B cell (primary cell): Measurements from ENCODE around the gene PPP1CC. TPM values are rescaled to one million over a fixed set of nuclear protein-coding genes. Genes with fewer than 3 reads are reported as not detected.

Experiments
- ATAC-seq: fragments of 200-7000 bp; cut with Tn5 transposase; one replicate; pipeline ENCODE4 v1.10.0; 2021; ENCODE audit warnings: low read depth, mild to moderate bottlenecking, moderate number of reproducible peaks, moderate library complexity
- CTCF ChIA-PET: fragments of 350-600 bp; sonication (Branson Sonifier 250); formaldehyde crosslinking; loops from one replicate; lab custom pipeline; 2021; ENCODE audit warnings: antibody characterized with exemption, inconsistent platforms; lab: Charles Lee
- POLR2A ChIA-PET: fragments of 350-600 bp; sonication (Branson Sonifier 250); formaldehyde crosslinking; loops from one replicate; lab custom pipeline; 2021; ENCODE audit warnings: antibody characterized with exemption; lab: Charles Lee
- DNase-seq: peaks from one replicate; pipeline ENCODE4 v3.0.0; 2013
- H2AFZ ChIP-seq: 2 replicates; pipeline ENCODE4 v1.6.1; 2012; ENCODE audit warnings: mild to moderate bottlenecking, low read depth, low read length; ENCODE audit not compliant: insufficient read depth, poor library complexity, severe bottlenecking
- H3K27ac ChIP-seq, 2 donors: 1 replicate in 1 of 2; 2 replicates in 1 of 2; pipeline ENCODE4 v1.5.1; 2012 to 2013; ENCODE audit warnings: low read length in 2 of 2, mild to moderate bottlenecking in 2 of 2, moderate library complexity in 1 of 2
- H3K27me3 ChIP-seq, 4 experiments: fragments of 200-600 bp in 1 of 4; sonication (generic) in 1 of 4; replicated peaks in 1 of 4; 1 replicate in 2 of 4; 2 replicates in 2 of 4; pipeline versions ENCODE4 v1.6.1 to v1.7.0; 2013 to 2016; ENCODE audit warnings: low read length in 3 of 4, mild to moderate bottlenecking in 2 of 4, mixed read lengths in 1 of 4, moderate library complexity in 1 of 4; ENCODE audit not compliant: insufficient read depth in 4 of 4, control insufficient read depth in 3 of 4; ENCODE audit errors: control extremely low read depth in 1 of 4
- H3K36me3 ChIP-seq, 2 experiments: replicated peaks in 1 of 2; 1 replicate in 1 of 2; 2 replicates in 1 of 2; pipeline versions ENCODE4 v1.6.1 to v1.7.1; 2013; ENCODE audit warnings: low read length in 1 of 2; ENCODE audit not compliant: insufficient read depth in 2 of 2, control insufficient read depth in 1 of 2; ENCODE audit errors: control extremely low read depth in 1 of 2, extremely low read depth in 1 of 2
- H3K4me1 ChIP-seq, 2 donors: fragments of 200-600 bp in 1 of 2; sonication (generic) in 1 of 2; 1 replicate in 1 of 2; 2 replicates in 1 of 2; pipeline versions ENCODE4 v1.5.1 to v1.6.1; 2013 to 2017; ENCODE audit warnings: low read length in 2 of 2; ENCODE audit not compliant: control insufficient read depth in 2 of 2, insufficient read depth in 2 of 2
- H3K4me2 ChIP-seq: replicated peaks from 2 replicates; pipeline ENCODE3; 2012; ENCODE audit warnings: mild to moderate bottlenecking, low read depth, low read length; ENCODE audit not compliant: poor library complexity, severe bottlenecking
- H3K4me3 ChIP-seq, 5 experiments: fragments of 200-600 bp in 1 of 5; sonication (generic) in 1 of 5; 1 replicate in 3 of 5; 2 replicates in 2 of 5; pipeline versions ENCODE4 v1.5.1 to v1.7.0; 2011 to 2016; ENCODE audit warnings: low read length in 4 of 5, mild to moderate bottlenecking in 4 of 5, low read depth in 2 of 5, control low read depth in 1 of 5, moderate library complexity in 1 of 5; ENCODE audit not compliant: insufficient read depth in 1 of 5; ENCODE audit errors: control extremely low read depth in 1 of 5, extremely low read depth in 1 of 5
- H3K79me2 ChIP-seq: fragments of 200-600 bp; sonication (generic); one replicate; pipeline ENCODE4 v1.6.0; 2016; ENCODE audit warnings: low read length; ENCODE audit not compliant: control insufficient read depth, insufficient read depth
- H3K9ac ChIP-seq: fragments of 200-600 bp; sonication (generic); 2 replicates; pipeline ENCODE4 v1.6.1; 2017; ENCODE audit warnings: mild to moderate bottlenecking, low read length, moderate library complexity
- H3K9me3 ChIP-seq, 3 donors: one replicate each; pipeline versions ENCODE4 v1.6.1 to v1.7.1; 2013; ENCODE audit warnings: low read length in 2 of 3; ENCODE audit not compliant: control insufficient read depth in 2 of 3, insufficient read depth in 1 of 3; ENCODE audit errors: control extremely low read depth in 1 of 3
- H4K20me1 ChIP-seq: 2 replicates; pipeline ENCODE4 v1.6.0; 2012; ENCODE audit warnings: mild to moderate bottlenecking, low read length; ENCODE audit not compliant: insufficient read depth, control insufficient read depth, poor library complexity, severe bottlenecking
- H3K27ac Mint-ChIP-seq: one replicate; pipeline ENCODE4 v1.8.0; 2021; ENCODE audit warnings: mixed read lengths
- H3K27me3 Mint-ChIP-seq: one replicate; pipeline ENCODE4 v1.8.0; 2021; ENCODE audit warnings: mixed read lengths
- H3K4me1 Mint-ChIP-seq: one replicate; pipeline ENCODE4 v1.8.0; 2021; ENCODE audit warnings: mixed read lengths
- H3K4me3 Mint-ChIP-seq: one replicate; pipeline ENCODE4 v1.8.0; 2021; ENCODE audit warnings: mixed read lengths
- H3K9me3 Mint-ChIP-seq: one replicate; pipeline ENCODE4 v1.8.0; 2022; ENCODE audit warnings: mixed read lengths; ENCODE audit not compliant: insufficient read depth
- EZH2 ChIP-seq: IDR thresholded peaks from 2 replicates; pipeline ENCODE4 v1.6.1; 2012; ENCODE audit warnings: borderline replicate concordance, low read depth, mild to moderate bottlenecking, moderate library complexity, low read length; ENCODE audit not compliant: insufficient read depth, poor library complexity, severe bottlenecking
- WGBS: methylation state at CpG from one replicate; pipeline ENCODE4 v1.1.5; 2013; ENCODE audit warnings: missing lambda C conversion rate; ENCODE audit not compliant: insufficient coverage; 5-methylcytosine and 5-hydroxymethylcytosine counted together
- intact Hi-C: fragments of 100-400 bp; cut with micrococcal nuclease; formaldehyde crosslinking; loops from one replicate; pipeline ENCODE4 v1.10.0; 2022
- polyA plus RNA-seq: library from polyadenylated mRNA; depleted of rRNA; stranded (reverse); fragments of >200 nt; gene quantifications from 2 replicates; pipeline ENCODE4 v1.2.3, GENCODE V29; 2012
- total RNA-seq, 2 donors: library from RNA; stranded (reverse); fragments of 120-200 nt in 1 of 2; gene quantifications; 1 replicate in 1 of 2; 2 replicates in 1 of 2; pipeline versions ENCODE4 v1.2.3 to v1.2.4, GENCODE V29; 2013 to 2022
- TF ChIP-seq, protein P1 (sequence below): fragments of 200-600 bp; IDR thresholded peaks from one replicate; pipeline ENCODE4 v1.8.0; 2022; ENCODE audit warnings: antibody characterized with exemption, mild to moderate bottlenecking

Gene PPP1CC
- total and polyA plus RNA-seq, 2 donors (not counting 1 experiment from before 2014, with no cell fraction given) = 70.0 to 146 TPM

GRCh38 chr12:110782094-110782493, 39.4 kb upstream of the PPP1CC start:
- no peaks in the 10 kb centered on the region for H3K36me3 ChIP-seq
- no peaks in the 10 kb centered on the region for H4K20me1 ChIP-seq
- H3K4me3 ChIP-seq = no peak overlapping the region
- ChIA-PET POLR2A (no interaction called here), CTCF (no interaction called here)
- H3K4me2 ChIP-seq = no peak overlapping the region
- DNase-seq (no peak), ATAC-seq (no peak)
- Mint-ChIP-seq H3K27me3 (no peaks in the 10 kb centered on the region), H3K27ac (no peak overlapping the region), H3K4me3 (no peak overlapping the region), H3K4me1 (peaks cover 11% of the 10 kb centered on the region), H3K9me3 (no peaks in the 10 kb centered on the region)
- H3K4me1 ChIP-seq = peaks cover 3 to 6% of the 10 kb centered on the region in 2 donors
- no peak for TF ChIP-seq EZH2
- TF ChIP-seq, protein P1, sequence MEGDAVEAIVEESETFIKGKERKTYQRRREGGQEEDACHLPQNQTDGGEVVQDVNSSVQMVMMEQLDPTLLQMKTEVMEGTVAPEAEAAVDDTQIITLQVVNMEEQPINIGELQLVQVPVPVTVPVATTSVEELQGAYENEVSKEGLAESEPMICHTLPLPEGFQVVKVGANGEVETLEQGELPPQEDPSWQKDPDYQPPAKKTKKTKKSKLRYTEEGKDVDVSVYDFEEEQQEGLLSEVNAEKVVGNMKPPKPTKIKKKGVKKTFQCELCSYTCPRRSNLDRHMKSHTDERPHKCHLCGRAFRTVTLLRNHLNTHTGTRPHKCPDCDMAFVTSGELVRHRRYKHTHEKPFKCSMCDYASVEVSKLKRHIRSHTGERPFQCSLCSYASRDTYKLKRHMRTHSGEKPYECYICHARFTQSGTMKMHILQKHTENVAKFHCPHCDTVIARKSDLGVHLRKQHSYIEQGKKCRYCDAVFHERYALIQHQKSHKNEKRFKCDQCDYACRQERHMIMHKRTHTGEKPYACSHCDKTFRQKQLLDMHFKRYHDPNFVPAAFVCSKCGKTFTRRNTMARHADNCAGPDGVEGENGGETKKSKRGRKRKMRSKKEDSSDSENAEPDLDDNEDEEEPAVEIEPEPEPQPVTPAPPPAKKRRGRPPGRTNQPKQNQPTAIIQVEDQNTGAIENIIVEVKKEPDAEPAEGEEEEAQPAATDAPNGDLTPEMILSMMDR = no peak
- H2AFZ ChIP-seq = no peak overlapping the region
- intact Hi-C loops = no loop called here
- no peak overlapping the region for H3K9ac ChIP-seq
- H3K27me3 ChIP-seq = no peaks in the 10 kb centered on the region
- H3K9me3 ChIP-seq = no peaks in the 10 kb centered on the region
- no peaks in the 10 kb centered on the region for H3K79me2 ChIP-seq
- H3K27ac ChIP-seq = no peak overlapping the region
- 92% methylated on average over 2 of the region's 4 CpGs for WGBS

GRCh38 chr12:110780448-110780847, 37.8 kb upstream of the PPP1CC start:
- peaks cover 24% of the 10 kb centered on the region for H3K4me1 Mint-ChIP-seq
- Histone ChIP-seq H3K79me2 (no peaks in the 10 kb centered on the region), H3K4me1 (peaks cover 10 to 20% of the 10 kb centered on the region in 2 donors), H3K9me3 (no peaks in the 10 kb centered on the region), H3K4me3 (no peak overlapping the region), H3K36me3 (no peaks in the 10 kb centered on the region), H3K27ac (no peak overlapping the region), H3K9ac (no peak overlapping the region), H3K4me2 (no peak overlapping the region), H3K27me3 (no peaks in the 10 kb centered on the region), H2AFZ (peak overlapping the region; percentile 22), H4K20me1 (no peaks in the 10 kb centered on the region)
- no peak for ATAC-seq
- no peak for DNase-seq
- intact Hi-C loops = no loop called here
- POLR2A ChIA-PET = no interaction called here
- no peak overlapping the region for H3K27ac Mint-ChIP-seq
- no peaks in the 10 kb centered on the region for H3K27me3 Mint-ChIP-seq
- CTCF ChIA-PET = no interaction called here
- no peaks in the 10 kb centered on the region for H3K9me3 Mint-ChIP-seq
- no peak overlapping the region for H3K4me3 Mint-ChIP-seq
- 90% methylated on average over 3 of the region's 4 CpGs for WGBS
- TF ChIP-seq, protein P1 = no peak
- no peak for TF ChIP-seq EZH2
